IPS DF 19.7 (cell line): ENCODE measurements around the gene GBF1.

ENCODE experiments used
- DNase-seq: peaks from one replicate; pipeline ENCODE4 v3.0.0-alpha.2; 2013; ENCODE audit warnings: low read depth, low spot score

Gene GBF1

DNA sequence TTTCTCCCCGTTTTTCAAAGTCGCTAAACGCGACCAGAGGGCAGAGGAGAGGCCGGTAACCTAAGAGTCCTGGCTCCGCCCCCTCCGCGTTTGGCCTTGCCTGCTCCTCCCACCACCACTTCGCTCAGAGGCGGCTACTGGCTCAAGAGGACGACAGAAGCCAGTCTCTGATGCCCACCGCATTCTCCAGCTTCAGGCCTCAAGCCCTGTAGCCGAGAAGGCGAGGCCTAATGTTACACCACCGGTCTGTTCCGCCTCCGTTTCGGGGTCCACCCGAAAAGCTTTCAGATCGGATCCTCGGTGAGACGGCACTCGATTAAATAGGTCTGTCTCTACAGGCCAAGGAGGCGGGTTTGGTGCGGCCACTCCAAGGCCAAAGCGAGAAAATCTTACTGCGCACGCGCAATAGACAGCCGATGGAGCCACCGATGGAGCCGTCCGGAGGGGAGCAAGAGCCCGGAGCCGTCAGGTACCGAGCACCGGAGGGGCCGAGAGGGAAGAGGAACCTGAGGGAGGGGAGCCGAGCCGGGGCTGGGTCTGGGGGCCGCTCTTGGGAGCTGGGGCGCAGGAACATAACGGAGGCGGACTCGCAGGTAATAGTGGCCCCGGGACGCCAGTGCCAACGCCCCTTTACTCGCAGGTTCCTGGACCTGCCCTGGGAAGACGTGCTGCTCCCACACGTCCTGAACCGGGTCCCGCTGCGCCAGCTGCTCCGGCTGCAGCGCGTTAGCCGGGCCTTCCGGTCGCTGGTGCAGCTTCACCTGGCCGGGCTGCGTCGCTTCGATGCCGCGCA lies 175.6 kb downstream of the GBF1 start, which contains the start of gene FBXL15:
TSS of gene FBXL15 (plus strand) at position 123 of the 793 bp plus-strand sequence. CDS start at position 417, 294 bp downstream.
- DNase-seq: peak; percentile 84

DNA sequence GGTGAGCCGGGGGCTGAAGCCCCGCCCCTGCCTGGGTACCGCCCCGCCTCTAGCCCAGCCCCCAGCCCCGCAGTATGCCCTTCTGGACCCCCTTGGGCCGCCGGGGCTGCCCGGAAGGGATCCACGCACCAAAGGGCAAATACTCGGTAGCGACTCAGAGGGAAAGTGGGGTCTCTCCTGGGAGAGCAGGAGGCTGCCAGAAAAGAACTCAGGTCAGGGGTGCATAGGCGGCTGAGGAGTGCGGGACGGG lies 176.1 kb downstream of the GBF1 start:
- DNase-seq: no peak

DNA sequence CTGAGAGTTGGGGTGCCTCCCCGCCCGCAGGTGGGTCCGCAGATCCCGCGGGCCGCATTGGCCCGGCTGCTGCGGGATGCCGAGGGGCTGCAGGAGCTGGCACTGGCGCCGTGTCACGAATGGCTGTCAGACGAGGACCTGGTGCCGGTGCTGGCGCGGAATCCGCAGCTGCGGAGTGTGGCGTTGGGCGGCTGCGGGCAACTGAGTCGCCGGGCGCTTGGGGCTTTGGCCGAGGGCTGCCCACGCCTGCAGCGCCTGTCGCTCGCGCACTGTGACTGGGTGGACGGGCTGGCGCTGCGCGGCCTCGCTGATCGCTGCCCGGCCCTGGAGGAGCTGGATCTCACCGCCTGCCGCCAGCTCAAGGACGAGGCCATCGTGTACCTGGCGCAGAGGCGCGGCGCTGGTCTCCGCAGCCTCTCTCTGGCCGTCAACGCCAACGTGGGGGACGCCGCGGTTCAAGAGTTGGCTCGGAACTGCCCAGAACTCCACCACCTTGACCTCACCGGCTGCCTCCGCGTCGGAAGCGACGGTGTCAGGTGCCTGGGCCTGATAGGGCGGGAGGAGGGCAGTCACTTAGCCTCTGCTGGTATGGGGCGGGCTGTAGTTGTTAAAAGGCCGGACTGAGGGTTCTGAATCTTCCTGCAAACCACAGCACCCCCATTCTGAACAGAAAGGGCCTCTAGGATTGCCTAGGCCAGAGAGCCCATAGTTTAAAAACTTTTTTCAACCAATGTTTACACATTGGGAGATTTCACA lies 176.6 kb downstream of the GBF1 start:
- DNase-seq: no peak

DNA sequence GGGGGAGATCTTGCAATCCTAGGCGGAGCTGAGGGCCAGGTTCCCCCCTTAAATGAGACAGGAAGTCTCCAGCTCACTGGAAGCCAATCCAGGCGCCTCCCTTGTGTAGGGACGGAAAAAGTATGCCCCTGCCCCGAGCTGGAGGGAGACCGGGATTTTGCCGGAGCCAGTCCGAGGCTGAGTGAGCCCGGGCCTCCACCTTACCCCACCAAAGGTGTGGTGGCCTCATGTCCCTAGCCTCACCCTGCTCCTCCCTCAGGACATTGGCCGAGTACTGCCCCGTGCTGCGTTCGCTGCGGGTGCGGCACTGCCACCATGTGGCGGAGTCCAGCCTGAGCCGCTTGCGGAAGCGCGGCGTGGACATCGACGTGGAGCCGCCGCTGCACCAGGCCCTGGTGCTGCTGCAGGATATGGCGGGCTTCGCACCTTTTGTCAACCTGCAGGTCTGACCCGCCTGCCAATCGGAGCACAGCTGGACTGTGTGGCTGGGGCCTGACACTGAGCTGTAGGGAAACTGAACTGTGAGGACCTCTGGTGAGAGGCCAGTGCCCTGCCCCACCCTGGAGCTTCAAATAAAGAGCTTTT lies 177.3 kb downstream of the GBF1 start:
- no peak for DNase-seq

DNA sequence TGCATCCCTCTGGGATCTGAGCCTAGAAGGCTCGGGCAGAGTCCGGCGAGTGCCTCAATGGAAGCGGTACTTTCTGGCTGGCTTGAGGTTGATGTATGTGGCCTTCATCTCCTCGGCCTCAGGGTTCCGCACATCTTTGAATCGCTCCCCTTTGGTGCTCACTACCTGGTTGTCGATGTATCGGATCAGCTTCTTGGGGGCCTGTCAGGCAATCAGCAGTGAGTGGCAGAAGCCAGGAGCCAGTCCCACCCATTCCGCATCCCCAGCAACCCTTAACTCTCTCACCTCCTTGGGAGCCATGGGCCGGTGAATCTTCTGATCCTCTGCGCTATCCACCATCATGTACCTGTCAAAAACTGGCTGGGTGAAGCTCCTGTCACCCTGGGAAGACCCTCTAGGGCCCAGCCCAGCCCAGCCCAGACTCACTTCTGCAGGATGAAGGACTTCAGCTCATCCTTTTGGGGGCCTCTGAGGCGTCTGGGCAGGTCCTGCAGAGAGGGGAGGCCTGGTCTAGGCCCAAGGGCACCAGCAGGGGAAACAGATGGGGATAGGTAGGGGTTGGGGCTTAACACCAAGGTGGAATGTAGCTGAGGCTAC lies 178.1 kb downstream of the GBF1 start:
- no peak for DNase-seq

DNA sequence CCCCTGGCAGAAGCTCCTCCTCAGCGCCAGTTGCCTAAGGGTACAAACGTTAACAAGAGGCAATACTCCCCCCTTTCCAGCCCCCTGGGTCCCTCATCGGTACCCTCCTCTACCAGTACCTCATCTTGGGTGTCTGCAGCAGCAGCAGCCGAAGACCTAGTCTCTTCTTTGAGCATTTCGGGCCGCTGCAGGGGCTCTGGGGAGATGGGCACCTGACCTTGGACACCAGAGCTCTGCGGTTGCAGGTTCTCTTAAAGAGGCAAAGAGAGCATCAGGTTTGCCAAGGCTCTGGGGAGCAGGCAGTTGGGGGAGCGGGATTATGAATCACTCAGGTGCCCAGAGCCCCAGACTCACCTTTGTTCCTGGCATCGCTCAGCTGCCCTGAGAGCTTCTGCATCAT lies 178.8 kb downstream of the GBF1 start:
- no peak for DNase-seq

DNA sequence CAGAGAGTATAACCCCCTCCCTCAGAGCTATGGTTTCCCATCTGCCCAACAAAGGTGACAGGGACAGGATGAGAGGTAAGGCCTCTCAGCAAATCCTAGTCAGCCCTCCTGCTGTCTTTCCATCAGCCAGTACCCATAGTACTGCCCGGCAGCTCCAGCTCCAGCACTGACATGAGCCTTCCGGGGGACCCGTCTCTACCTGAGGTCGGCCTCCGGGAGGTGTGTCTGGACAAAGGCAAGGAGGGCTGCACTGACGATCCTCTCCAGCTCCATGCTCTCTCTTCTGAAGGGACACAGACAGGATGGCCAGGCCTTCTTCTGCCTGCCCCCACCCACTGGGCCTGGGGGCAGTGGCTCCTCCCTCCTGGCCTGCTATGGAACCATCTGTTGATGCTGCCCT lies 179.6 kb downstream of the GBF1 start:
- no peak for DNase-seq

DNA sequence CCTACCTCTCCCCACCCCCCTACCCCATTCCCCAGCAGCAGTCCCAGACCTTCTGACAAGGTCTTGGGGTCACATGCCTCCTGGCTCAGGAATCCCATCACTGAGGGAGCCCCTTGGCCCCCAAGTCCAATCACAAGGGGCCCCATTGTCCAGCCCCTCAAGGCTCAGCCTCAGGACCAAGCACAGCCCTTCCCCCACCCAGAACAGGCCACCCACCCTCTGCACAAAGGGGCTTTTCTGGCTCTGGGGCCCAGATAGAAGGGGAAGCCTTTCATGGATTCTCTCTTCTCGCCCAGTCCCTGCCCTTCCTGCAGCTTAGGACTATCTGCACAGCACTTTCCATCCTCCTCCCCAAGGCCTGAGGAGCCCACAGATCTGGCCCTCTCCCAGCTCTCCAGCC lies 180.1 kb downstream of the GBF1 start:
- no peak for DNase-seq

DNA sequence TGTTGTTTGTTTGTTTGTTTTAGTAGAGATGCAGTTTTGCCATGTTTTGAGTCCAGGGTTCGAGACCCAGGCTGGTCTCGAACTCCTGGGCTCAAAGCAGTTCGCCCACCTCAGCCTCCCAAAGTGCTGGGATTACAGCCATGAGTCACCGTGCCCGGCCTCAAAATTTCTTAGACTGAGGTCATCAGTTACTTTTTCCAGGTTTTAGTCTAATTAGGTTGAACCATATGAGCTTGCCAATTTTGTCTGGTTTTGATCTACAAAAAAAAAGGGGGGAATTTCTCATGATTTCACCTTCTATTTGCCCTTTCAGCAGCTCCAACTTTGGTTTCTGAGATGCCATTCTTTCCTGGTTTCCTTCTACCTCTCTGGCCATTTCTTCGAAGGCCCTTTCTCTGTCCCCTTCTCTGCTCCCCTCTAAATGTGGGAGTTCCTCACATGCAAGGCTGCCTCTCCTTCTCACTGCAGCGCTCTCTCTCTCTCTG lies 181.5 kb downstream of the GBF1 start:
- DNase-seq: no peak

DNA sequence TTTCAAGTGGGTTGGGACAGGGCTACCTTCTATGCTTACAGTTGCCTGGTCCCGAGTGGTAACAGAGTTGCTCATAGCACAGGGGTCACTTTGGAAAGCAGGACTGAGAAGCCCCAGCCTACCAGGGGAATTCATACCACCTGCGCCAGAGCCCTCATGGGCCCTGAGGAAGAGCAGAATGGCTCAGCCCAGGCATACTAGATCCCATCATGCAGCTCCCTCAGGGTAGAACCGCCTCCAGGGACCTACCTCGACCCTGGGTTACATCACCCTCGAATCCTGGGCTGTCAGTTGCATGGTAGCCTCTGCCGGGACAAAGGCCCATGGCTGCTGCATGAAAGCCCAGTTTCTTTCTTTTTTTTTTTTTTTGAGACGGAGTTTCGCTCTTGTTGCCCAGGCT lies 184.1 kb downstream of the GBF1 start:
- no peak for DNase-seq

DNA sequence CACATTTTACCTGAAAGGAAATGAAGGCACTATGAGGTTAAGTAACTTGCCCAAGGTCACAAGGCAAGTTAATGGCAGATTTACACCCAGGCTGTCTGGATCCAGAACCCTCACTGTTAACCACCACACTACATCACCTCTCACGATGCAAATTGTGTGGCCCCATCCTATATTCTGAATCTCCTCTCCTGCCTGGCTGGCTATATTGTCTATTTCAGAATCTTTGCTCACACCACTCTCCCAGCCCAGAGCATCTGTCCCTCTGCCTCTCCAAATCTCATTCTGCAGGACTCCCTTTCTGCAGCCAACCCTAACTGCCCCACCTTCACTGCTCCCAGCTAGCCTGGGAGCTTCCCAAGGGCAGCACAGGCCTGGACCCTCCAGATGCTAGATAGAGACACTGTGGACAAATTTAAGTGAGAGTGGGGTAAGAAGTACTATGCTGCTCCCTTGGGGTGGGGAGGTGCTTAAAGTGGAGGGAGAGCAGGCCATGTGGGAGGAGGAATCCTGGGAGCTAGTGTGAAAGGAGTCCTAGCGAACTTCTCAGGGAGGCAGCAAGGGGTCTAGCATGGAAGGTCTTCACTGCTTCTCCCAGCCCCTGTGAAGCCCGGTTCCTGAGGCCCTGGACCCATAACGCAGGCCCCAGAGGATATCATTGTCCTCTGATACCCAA lies 186.3 kb downstream of the GBF1 start:
- DNase-seq: no peak
